IPS DF 6.9 (cell line): ENCODE measurements around the gene UGT1A10.
"Not testable (repeated sequence)": the region's sequence is repeated elsewhere in the genome, so short reads cannot be mapped to it uniquely, and the experiment has no call there.

Experiments used
- DNase-seq: peaks from one replicate; pipeline ENCODE4 v3.0.0-alpha.2; 2013; ENCODE audit warnings: low read depth, low spot score
- H3K27ac ChIP-seq: one replicate; pipeline ENCODE4 v1.5.1; 2013; ENCODE audit warnings: low read length, control low read depth
- H3K27me3 ChIP-seq: 2 replicates; pipeline ENCODE4 v1.6.1; 2013; ENCODE audit warnings: mild to moderate bottlenecking, low read length; ENCODE audit not compliant: control insufficient read depth, insufficient read depth
- H3K36me3 ChIP-seq: 2 replicates; pipeline ENCODE4 v1.6.1; 2013; ENCODE audit warnings: low read length; ENCODE audit not compliant: control insufficient read depth, insufficient read depth
- H3K4me1 ChIP-seq: 2 replicates; pipeline ENCODE4 v1.6.1; 2013; ENCODE audit warnings: low read length; ENCODE audit not compliant: control insufficient read depth, insufficient read depth
- H3K4me3 ChIP-seq: 2 replicates; pipeline ENCODE4 v1.5.1; 2013; ENCODE audit warnings: mild to moderate bottlenecking, low read length
- H3K9me3 ChIP-seq: 2 replicates; pipeline ENCODE4 v1.6.1; 2013; ENCODE audit warnings: low read length, inconsistent platforms; ENCODE audit not compliant: control insufficient read depth, insufficient read depth
- WGBS: extraction: QIAGEN DNeasy Blood & Tissue Kit; methylation state at CpG from one replicate; pipeline ENCODE4 v1.1.7; 2013; ENCODE audit warnings: mixed read lengths, missing lambda C conversion rate; ENCODE audit not compliant: insufficient read length, insufficient coverage; 5-methylcytosine and 5-hydroxymethylcytosine counted together

The UGT1A10 gene

GRCh38 chr2:233691443-233692433, 55.5 kb downstream of the UGT1A10 start:
- Histone ChIP-seq H3K36me3 (no peaks in the 10 kb centered on the region), H3K27me3 (no peaks in the 10 kb centered on the region), H3K4me3 (no peak overlapping the region), H3K4me1 (peaks cover 2% of the 10 kb centered on the region; the same call in 1 of the 2 replicates), H3K9me3 (no peaks in the 10 kb centered on the region), H3K27ac (no peak overlapping the region)
- no CpG with 5 or more reads among the region's 11 CpGs for WGBS
- no peak for DNase-seq

- H3K27me3 ChIP-seq, result no peaks in the 10 kb centered on the region
- no peak for DNase-seq
- H3K9me3 ChIP-seq, result no peaks in the 10 kb centered on the region
- WGBS, result no CpG with 5 or more reads among the region's 4 CpGs
- no peak within 1 kb of the TSS for H3K27ac ChIP-seq
- peaks cover 2% of the 10 kb centered on the region; the same call in 1 of the 2 replicates for H3K4me1 ChIP-seq
- no peak within 1 kb of the TSS for H3K4me3 ChIP-seq
- H3K36me3 ChIP-seq, result no peaks in the 10 kb centered on the region
Observed at GRCh38 chr2:233692648-233693047, 56.4 kb downstream of the UGT1A10 start, which contains the start of gene UGT1A6. Gene UGT1A6, plus strand, starts transcription at chr2:233692890. Its CDS starts 115 bp downstream, at chr2:233693005.

- no peak overlapping the region for H3K27ac ChIP-seq
- no peak overlapping the region for H3K4me3 ChIP-seq
- no peaks in the 10 kb centered on the region for H3K27me3 ChIP-seq
- no peaks in the 10 kb centered on the region for H3K9me3 ChIP-seq
- DNase-seq, result no peak
- no peaks in the 10 kb centered on the region for H3K36me3 ChIP-seq
- peaks cover 2% of the 10 kb centered on the region; the same call in 1 of the 2 replicates for H3K4me1 ChIP-seq
- WGBS, result no CpG with 5 or more reads among the region's 6 CpGs
Observed at GRCh38 chr2:233693963-233694362, 57.7 kb downstream of the UGT1A10 start.

- Histone ChIP-seq H3K4me3 (no peak overlapping the region), H3K27me3 (no peaks in the 10 kb centered on the region), H3K4me1 (peaks cover 1% of the 10 kb centered on the region; the same call in 1 of the 2 replicates), H3K36me3 (no peaks in the 10 kb centered on the region), H3K27ac (no peak overlapping the region), H3K9me3 (no peaks in the 10 kb centered on the region)
- no CpG with 5 or more reads among the region's 4 CpGs for WGBS
- DNase-seq, result no peak
Observed at GRCh38 chr2:233698740-233699139, 62.5 kb downstream of the UGT1A10 start.

GRCh38 chr2:233699424-233700027, 63.3 kb downstream of the UGT1A10 start:
- DNase-seq, result no peak
- Histone ChIP-seq H3K27me3 (no peaks in the 10 kb centered on the region), H3K27ac (no peak overlapping the region), H3K36me3 (no peaks in the 10 kb centered on the region), H3K9me3 (no peaks in the 10 kb centered on the region), H3K4me3 (no peak overlapping the region), H3K4me1 (peaks cover 1% of the 10 kb centered on the region; the same call in 1 of the 2 replicates)
- no CpG with 5 or more reads among the region's 8 CpGs for WGBS

- no peak overlapping the region for H3K27ac ChIP-seq
- H3K4me1 ChIP-seq, result peaks cover 1% of the 10 kb centered on the region; the same call in 1 of the 2 replicates
- H3K27me3 ChIP-seq, result no peaks in the 10 kb centered on the region
- no CpG with 5 or more reads among the region's 1 CpG for WGBS
- no peak for DNase-seq
- H3K4me3 ChIP-seq, result no peak overlapping the region
- no peaks in the 10 kb centered on the region for H3K36me3 ChIP-seq
- H3K9me3 ChIP-seq, result no peaks in the 10 kb centered on the region
Observed at GRCh38 chr2:233700028-233700635, 63.9 kb downstream of the UGT1A10 start.

- not testable (repeated sequence) for H3K27me3 ChIP-seq, DNase-seq, H3K27ac ChIP-seq, H3K4me3 ChIP-seq, H3K9me3 ChIP-seq, H3K36me3 ChIP-seq, H3K4me1 ChIP-seq
- no CpG with 5 or more reads among the region's 5 CpGs for WGBS
Observed at GRCh38 chr2:233700842-233701241, 64.6 kb downstream of the UGT1A10 start.

- no peaks in the 10 kb centered on the region for H3K36me3 ChIP-seq
- no peak for DNase-seq
- no peak overlapping the region for H3K27ac ChIP-seq
- H3K9me3 ChIP-seq, result no peaks in the 10 kb centered on the region
- no peaks in the 10 kb centered on the region for H3K27me3 ChIP-seq
- H3K4me3 ChIP-seq, result no peak overlapping the region
- H3K4me1 ChIP-seq, result peaks cover 1% of the 10 kb centered on the region; the same call in 1 of the 2 replicates
- WGBS, result no CpG with 5 or more reads among the region's 3 CpGs
Observed at GRCh38 chr2:233702238-233702637, 66.0 kb downstream of the UGT1A10 start.

GRCh38 chr2:233705911-233706506, 69.8 kb downstream of the UGT1A10 start:
- H3K27me3 ChIP-seq, result no peaks in the 10 kb centered on the region
- H3K4me3 ChIP-seq, result no peak overlapping the region
- no peaks in the 10 kb centered on the region for H3K4me1 ChIP-seq
- WGBS, result no CpG with 5 or more reads among the region's 4 CpGs
- no peaks in the 10 kb centered on the region for H3K9me3 ChIP-seq
- no peak for DNase-seq
- H3K27ac ChIP-seq, result no peak overlapping the region
- H3K36me3 ChIP-seq, result no peaks in the 10 kb centered on the region

GRCh38 chr2:233706720-233707119, 70.5 kb downstream of the UGT1A10 start:
- no CpG with 5 or more reads among the region's 1 CpG for WGBS
- no peaks in the 10 kb centered on the region for H3K36me3 ChIP-seq
- no peaks in the 10 kb centered on the region for H3K4me1 ChIP-seq
- H3K9me3 ChIP-seq, result no peaks in the 10 kb centered on the region
- no peak overlapping the region for H3K27ac ChIP-seq
- no peak overlapping the region for H3K4me3 ChIP-seq
- H3K27me3 ChIP-seq, result no peaks in the 10 kb centered on the region
- DNase-seq, result no peak
